T-helper 2 cell treated with Interferon-gamma antibody and Interleukin-4, amounts not matched to agents 5 μg/mL and 100 μg/mL, for 36 hours (primary cell): ENCODE measurements around the gene HLA-DMB.

ENCODE experiments used
- DNase-seq: peaks from one replicate; pipeline ENCODE4 v3.0.0; 2021; ENCODE audit warnings: low spot score
- H3K27ac Mint-ChIP-seq: one replicate; pipeline ENCODE4 v1.8.0; 2021; ENCODE audit warnings: mild to moderate bottlenecking, mixed read lengths
- H3K27me3 Mint-ChIP-seq: one replicate; pipeline ENCODE4 v1.8.0; 2021; ENCODE audit warnings: low read depth, mixed read lengths
- H3K36me3 Mint-ChIP-seq: one replicate; pipeline ENCODE4 v1.8.0; 2021; ENCODE audit warnings: low read depth, mixed read lengths
- H3K4me1 Mint-ChIP-seq: one replicate; pipeline ENCODE4 v1.8.0; 2021; ENCODE audit warnings: low read depth, mixed read lengths
- H3K4me3 Mint-ChIP-seq: one replicate; pipeline ENCODE4 v1.8.0; 2022; ENCODE audit warnings: mild to moderate bottlenecking, moderate library complexity, mixed read lengths
- H3K9me3 Mint-ChIP-seq: one replicate; pipeline ENCODE4 v1.8.0; 2021; ENCODE audit warnings: mixed read lengths

Gene HLA-DMB

DNA sequence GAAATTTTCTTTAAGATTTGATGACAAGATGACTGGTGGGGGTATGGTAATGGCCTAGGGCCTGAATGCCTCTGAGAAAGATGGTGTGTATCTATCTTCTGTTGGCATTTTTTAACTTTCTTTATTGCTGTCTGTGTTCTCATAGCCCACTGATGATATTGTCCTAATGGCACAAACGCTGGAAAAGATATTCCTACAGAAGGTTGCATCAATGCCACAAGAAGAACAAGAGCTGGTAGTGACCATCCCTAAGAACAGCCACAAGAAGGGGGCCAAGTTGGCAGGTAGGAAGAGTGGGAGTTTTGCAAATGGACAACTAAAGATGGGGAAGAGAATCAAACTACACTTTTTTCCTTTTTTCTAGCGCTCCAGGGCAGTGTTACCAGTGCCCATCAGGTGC, 35.1 kb upstream of the HLA-DMB start:
- H3K27me3 Mint-ChIP-seq = no peaks in the 10 kb centered on the region
- H3K4me3 Mint-ChIP-seq = peak overlapping the region; percentile 93
- H3K4me1 Mint-ChIP-seq = peaks cover 32% of the 10 kb centered on the region
- peaks cover 96% of the 10 kb centered on the region for H3K36me3 Mint-ChIP-seq
- DNase-seq = no peak
- peak overlapping the region; percentile 10 for H3K27ac Mint-ChIP-seq
- H3K9me3 Mint-ChIP-seq = no peaks in the 10 kb centered on the region

DNA sequence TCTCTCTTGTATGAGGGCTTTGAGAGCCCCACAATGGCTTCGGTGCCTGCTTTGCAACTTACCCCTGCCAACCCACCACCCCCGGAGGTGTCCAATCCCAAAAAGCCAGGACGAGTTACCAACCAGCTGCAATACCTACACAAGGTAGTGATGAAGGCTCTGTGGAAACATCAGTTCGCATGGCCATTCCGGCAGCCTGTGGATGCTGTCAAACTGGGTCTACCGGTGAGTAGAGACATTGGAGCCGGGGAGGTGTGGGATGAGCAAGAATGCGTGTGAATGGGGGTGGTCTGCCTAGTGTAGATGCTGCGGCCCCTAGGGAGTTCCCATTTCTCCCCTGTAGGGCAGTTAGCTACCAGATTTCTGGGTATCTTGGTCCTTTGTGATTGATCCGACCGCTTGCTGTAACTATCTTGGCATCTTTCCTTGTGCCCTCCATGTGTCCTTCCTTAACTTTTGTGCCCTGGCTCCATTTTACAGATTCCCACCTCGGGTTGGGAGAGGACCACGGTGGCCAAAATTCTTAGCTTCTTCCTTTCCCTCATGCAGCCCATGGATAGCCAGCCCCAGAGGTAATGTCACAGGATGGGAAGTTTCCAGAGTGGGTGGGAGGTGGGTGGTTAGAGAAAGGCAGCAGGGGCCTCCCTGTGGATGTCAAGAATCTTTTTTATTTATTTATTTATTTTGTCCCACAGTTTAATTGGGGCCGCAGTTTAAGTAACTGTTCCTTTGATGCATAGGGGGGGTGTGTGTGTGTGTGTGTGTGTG, 33.9 kb upstream of the HLA-DMB start:
- H3K36me3 Mint-ChIP-seq = peaks cover 94% of the 10 kb centered on the region
- peaks cover 30% of the 10 kb centered on the region for H3K4me1 Mint-ChIP-seq
- no peaks in the 10 kb centered on the region for H3K9me3 Mint-ChIP-seq
- DNase-seq = no peak
- H3K27me3 Mint-ChIP-seq = no peaks in the 10 kb centered on the region
- H3K4me3 Mint-ChIP-seq = peak overlapping the region; percentile 93
- peak overlapping the region; percentile 4 for H3K27ac Mint-ChIP-seq

DNA sequence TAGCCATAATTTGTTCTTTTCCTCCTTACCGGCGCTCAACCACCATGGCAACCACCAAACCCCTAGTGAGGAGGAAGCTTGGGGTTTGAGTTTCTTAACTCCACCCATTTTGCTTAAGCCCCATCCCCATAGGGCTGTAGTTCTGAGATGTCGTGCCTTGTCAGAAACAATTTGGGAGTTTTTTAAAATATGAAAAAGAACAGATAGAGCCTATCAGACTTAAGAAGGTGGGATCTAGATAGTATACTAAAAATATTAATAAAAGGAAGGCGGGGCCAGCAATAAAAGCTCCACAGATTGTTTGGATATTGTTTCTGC, 33.1 kb upstream of the HLA-DMB start:
- peak overlapping the region; percentile 93 for H3K4me3 Mint-ChIP-seq
- H3K27me3 Mint-ChIP-seq = no peaks in the 10 kb centered on the region
- no peak for DNase-seq
- peaks cover 29% of the 10 kb centered on the region for H3K4me1 Mint-ChIP-seq
- H3K27ac Mint-ChIP-seq = peak overlapping the region; percentile 99
- H3K9me3 Mint-ChIP-seq = no peaks in the 10 kb centered on the region
- peaks cover 90% of the 10 kb centered on the region for H3K36me3 Mint-ChIP-seq

DNA sequence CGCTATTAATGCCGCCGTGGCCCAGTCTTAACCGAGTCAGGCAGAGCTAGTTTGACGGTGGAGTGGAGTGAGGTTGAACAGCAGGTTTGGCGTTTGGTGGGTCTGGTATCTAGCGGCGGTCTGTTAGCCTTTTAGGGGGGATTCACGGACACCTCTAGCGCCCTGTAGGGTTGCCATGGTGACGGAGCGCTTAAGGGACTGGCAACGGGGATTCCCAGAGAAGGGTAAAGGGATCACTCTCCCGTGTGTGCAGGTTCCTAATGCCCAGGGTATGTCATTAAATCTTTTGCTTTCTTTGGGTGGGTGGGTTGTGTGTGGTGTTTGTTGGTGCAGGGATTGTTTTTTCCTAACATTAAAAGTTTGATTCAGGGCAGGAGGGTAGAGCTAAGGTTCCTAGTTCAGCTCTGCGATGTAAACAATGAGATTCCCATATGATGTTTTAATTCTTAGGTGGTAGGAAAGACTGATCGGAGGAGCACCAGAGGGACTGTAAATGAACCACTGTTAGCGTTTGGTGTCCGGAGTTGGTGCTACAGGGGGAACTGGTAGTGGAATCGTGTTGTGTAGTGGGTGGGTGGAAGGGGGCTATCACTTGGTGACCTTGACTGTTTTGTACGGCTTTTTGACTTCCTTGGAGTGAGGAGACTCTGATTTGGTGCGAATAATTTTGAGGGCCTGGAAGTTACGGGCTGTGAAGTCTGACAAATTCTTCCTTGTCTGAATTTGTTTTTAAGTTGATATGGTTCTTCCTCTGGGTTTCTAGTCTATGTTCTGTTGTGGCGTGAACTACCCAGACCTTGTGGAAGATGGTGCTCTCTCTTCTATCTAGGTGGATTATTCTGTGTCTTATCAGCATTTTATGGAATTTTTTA, 32.6 kb upstream of the HLA-DMB start:
- no peaks in the 10 kb centered on the region for H3K27me3 Mint-ChIP-seq
- peak overlapping the region; percentile 93 for H3K4me3 Mint-ChIP-seq
- H3K27ac Mint-ChIP-seq = peak overlapping the region; percentile 99
- peak; percentile 47 for DNase-seq
- H3K4me1 Mint-ChIP-seq = peaks cover 29% of the 10 kb centered on the region
- no peaks in the 10 kb centered on the region for H3K9me3 Mint-ChIP-seq
- peaks cover 84% of the 10 kb centered on the region for H3K36me3 Mint-ChIP-seq

DNA sequence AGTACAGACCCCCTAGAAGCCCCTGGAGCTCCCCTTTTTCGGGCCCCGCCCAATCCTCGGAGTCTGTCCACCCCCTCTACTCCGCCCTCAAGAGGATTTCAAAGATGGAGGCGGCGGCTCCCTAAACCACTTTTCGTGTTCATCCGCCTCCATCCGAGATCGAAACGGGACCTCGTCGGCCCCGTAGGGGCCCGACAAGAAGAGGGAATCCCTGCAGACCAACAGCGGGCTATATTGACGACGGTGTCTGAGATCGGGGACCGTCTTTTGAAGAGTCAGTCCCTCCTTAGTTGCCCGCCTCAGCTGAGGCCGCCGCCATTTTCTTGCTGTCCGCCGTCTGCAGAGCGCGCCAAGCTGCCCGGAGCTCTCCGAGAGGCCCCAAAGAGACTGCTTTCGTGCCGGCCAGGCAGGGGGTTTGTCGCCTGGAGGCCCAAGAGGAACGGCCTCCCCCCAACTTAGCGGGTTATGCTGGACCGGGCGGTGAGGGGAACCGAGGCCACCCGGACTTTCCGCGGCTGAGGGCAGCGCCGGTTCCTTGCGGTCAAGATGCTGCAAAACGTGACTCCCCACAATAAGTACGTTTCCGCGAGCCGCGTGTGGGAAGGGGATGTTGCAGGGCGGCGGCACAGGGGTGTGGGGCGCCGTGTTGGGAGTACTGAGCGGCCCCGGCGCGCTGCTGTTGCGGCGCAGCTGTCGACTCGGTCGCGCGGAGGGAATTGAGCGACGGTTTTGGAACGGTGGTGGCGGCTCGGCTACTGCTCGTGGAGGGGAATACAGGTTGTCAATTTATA, 31.7 kb upstream of the HLA-DMB start:
- H3K36me3 Mint-ChIP-seq = peaks cover 76% of the 10 kb centered on the region
- peaks cover 26% of the 10 kb centered on the region for H3K4me1 Mint-ChIP-seq
- H3K9me3 Mint-ChIP-seq = no peaks in the 10 kb centered on the region
- peak; percentile 62 for DNase-seq
- H3K27me3 Mint-ChIP-seq = no peaks in the 10 kb centered on the region
- H3K4me3 Mint-ChIP-seq = peak overlapping the region; percentile 93
- peak overlapping the region; percentile 99 for H3K27ac Mint-ChIP-seq

DNA sequence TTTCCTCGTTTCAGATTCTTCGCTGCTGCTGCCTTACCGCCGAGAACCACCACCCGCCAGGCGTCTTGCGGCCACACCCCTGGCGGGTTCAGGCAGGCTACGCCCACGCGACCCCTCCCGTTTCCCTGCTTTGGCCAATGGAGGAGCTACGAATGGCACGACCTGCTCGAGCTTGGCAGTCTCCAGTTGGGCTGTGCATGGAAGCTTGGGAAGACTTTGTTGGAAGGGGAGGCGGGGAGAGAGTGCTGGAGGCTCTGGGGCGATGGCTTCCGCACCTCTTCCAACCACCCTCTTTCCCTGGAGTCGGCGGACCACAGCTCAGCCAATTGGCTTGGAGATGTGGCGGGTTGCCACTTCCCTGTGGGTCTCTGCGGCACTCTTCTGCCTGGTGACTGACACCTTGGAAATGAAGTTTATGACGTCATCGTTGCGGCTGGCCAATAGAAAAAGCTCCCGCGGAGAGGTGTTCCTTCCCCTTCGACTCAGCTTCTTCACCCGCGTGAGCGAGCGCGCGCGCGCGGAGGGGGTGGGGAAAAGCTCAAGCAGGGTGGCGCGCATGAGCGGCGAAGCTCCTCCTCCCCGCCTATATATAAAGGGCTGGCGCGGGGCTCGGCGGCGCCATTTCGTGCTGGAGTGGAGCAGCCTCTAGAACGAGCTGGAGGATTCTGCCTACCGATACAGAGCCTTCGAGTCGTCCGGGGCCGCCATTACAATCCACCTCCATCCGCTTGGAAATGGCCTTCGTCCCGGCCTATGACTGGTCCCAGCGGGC, 30.9 kb upstream of the HLA-DMB start:
- Mint-ChIP-seq H3K27ac (peak overlapping the region; percentile 99), H3K4me1 (peaks cover 26% of the 10 kb centered on the region), H3K9me3 (no peaks in the 10 kb centered on the region), H3K4me3 (peak overlapping the region; percentile 93), H3K27me3 (no peaks in the 10 kb centered on the region), H3K36me3 (peaks cover 68% of the 10 kb centered on the region)
- peak; percentile 99 for DNase-seq

DNA sequence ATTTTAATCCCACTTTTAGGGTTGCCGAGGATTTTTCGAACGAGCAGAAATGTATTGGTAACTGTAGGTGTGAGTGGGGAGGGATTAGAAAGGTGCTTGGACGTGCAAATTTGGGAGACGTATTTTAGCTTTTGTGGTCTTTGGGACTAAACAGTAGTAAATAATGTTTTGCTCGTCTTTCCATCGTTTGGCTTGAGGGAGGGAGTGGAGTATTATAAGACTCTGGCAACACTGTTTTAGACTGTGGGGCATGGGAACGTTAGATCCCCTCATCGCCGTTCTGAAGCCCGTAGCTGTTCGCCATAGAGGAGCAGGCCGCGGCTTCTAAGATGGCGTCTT, 30.4 kb upstream of the HLA-DMB start:
- no peak for DNase-seq
- H3K4me1 Mint-ChIP-seq = peaks cover 23% of the 10 kb centered on the region
- H3K36me3 Mint-ChIP-seq = peaks cover 62% of the 10 kb centered on the region
- H3K4me3 Mint-ChIP-seq = peak overlapping the region; percentile 93
- H3K27ac Mint-ChIP-seq = peak overlapping the region; percentile 99
- H3K27me3 Mint-ChIP-seq = no peaks in the 10 kb centered on the region
- H3K9me3 Mint-ChIP-seq = no peaks in the 10 kb centered on the region

DNA sequence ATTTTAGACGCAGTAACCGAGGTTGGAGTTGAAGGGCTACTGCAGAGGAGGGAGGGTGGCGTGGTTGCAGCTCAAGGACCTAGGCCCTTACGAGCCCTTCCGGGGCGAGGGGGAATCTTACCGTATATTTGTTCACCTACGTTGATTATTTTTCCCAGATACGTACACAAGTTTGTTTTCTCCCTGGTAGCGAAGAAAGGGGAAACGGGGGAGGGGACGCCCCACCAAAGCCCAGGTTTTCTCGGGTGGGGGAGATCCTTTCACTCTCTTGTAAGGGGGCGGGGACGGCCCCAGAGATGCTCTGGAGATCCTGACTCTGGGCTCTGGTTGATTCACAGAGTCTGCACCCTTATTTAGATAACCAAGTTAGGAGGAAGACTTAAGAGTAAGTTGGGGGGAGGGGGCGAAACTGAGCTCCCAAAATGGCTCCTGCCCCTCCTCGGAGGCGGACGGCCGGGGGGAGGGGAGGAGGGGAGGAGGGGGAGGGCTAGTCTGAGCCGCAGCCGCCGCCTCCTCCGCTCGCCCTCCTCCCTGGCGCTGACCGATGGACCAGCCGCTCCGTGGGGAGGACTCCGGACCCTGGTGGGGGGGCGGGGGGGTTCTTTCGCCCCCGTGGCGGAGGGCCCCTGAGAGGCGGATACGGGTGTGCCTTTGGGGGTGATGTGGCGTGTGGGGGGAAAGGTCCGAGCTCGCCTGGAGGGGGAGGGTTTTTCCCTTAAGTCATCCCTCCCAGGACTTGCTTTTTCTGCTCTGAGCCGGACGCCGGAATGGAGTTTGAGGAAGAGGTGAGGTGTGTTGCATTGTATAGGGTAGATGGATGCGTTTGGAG, 29.8 kb upstream of the HLA-DMB start:
- no peaks in the 10 kb centered on the region for H3K27me3 Mint-ChIP-seq
- no peaks in the 10 kb centered on the region for H3K9me3 Mint-ChIP-seq
- H3K36me3 Mint-ChIP-seq = peaks cover 58% of the 10 kb centered on the region
- DNase-seq = peak; percentile 82
- peaks cover 21% of the 10 kb centered on the region for H3K4me1 Mint-ChIP-seq
- H3K4me3 Mint-ChIP-seq = peak overlapping the region; percentile 93
- H3K27ac Mint-ChIP-seq = peak overlapping the region; percentile 99

DNA sequence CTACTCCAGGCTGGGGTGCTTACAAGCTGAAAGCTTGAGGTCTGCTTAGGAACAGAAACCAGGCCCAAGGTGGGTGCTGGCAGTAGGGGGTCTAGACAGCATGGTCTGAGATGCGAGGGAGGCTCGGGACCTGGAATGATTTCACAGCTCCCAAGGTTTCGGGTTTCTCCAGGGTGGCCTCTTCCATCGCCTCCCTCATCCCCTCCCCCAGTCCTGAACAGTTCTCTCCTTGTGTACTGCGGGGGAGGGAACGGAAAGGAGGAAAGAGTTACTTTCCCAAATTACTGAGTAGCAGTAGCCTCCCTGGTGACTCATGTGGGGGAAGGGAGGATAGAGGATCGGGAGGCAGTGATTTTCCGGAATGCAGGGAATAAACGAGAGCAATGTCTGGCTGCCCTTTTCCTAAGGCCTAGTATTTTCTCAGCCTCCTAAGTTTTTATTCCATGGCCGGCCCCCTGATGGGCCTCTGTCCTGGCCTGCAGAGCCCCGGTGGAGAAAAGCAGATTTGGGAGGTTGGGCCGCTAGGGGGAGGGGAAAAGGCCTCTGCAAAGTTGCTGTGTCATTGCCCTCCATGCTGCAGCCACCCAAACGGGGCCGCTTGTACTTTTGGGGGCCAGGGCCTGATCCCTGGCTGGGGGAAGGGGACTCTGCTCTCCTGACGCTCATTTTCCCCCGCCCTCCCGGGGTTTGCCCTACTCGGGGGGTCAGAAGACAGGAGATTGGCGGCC, 29.0 kb upstream of the HLA-DMB start:
- Mint-ChIP-seq H3K27ac (peak overlapping the region; percentile 99), H3K36me3 (peaks cover 52% of the 10 kb centered on the region), H3K27me3 (no peaks in the 10 kb centered on the region), H3K4me1 (peaks cover 18% of the 10 kb centered on the region), H3K9me3 (no peaks in the 10 kb centered on the region), H3K4me3 (peak overlapping the region; percentile 93)
- peak; percentile 77 for DNase-seq

DNA sequence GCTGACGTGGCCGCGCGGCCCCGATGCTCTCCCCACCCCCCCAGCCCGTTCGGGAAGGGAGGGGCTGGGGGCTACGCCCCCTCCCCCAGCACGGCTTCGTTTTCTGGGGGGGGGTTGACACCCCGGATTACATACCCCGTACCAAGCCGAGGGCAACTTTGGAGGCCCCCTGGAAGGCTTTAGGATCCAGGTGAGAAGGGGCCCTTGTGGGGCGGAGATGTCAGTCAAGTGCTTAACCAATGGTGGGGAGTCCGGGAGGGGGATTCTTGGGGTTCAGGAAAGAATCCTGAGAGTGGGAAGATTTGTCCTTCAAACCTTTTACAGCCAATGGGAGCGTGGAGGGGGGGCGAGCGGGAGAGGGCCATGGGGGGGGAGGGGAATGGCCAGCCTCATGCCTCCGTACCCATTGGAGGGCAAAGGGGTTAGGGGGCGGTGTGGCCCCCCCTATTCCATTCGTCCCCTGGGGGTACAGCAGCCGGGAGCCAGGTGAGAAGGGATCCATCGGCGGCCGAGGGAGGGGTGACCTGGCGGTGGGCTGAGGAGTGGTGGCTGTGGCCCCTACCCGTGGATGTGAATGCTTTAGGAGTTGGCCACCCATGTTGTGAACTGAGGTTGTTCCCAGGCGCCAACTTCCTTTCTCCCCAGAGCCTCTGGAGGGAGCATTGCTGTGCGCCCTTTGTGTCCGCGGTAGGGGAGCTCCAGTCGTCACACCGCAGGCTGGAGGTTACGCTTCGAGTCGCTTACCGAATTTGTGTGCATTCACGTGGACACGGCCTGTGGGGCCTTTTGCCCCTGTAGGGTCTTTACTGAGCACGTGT, 28.2 kb upstream of the HLA-DMB start:
- Mint-ChIP-seq H3K4me1 (peaks cover 20% of the 10 kb centered on the region), H3K9me3 (no peaks in the 10 kb centered on the region), H3K36me3 (peaks cover 44% of the 10 kb centered on the region), H3K4me3 (peak overlapping the region; percentile 93), H3K27me3 (no peaks in the 10 kb centered on the region), H3K27ac (peak overlapping the region; percentile 99)
- peak; percentile 64 for DNase-seq

DNA sequence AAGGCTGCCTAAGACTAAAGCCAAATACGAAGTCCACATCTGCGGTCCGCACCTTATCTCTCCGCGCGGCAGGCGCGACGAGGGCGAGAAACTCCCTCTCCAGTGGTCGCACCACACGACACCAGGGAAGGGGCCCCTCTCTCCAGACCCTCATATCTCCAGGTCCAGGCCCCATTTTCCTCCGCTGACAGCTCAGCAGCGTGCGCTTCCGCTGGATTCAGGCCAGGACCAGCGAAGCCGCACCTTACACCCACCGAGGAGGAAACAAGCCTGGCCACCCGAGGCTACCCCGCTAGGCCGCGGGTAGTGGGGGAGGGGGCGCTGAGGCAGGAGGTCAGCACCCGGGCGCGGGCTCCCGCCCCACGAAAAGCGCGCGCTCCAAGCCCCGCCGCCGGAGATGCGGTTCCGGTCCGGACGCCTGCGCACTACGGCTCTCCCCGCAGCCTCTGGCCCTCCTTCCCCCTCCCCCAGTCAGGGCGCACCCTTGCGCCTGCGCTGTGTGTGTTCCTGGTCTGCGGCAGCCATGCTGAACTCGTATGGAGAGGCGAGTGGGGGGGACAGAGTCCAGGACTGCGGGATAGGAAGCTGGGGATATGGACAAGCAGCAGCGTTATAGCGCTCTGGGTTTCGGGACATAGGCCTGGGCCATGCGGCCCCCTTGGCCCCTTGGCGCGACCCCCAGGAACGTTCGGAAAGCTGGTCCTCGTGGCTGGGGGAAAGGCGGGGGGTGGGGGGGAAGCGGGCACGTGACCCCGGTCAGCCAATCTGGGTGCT, 27.5 kb upstream of the HLA-DMB start, which contains the start of gene BRD2:
Gene BRD2, plus strand, starts transcription at position 502 of the 774 bp plus-strand sequence. CDS start 4,305 bp downstream, outside the sequence.
- Mint-ChIP-seq H3K4me1 (peaks cover 23% of the 10 kb centered on the region), H3K27me3 (no peaks in the 10 kb centered on the region), H3K4me3 (peak within 1 kb of the TSS; percentile 93), H3K27ac (peak within 1 kb of the TSS; percentile 99), H3K36me3 (peaks cover 36% of the 10 kb centered on the region), H3K9me3 (no peaks in the 10 kb centered on the region)
- peak; percentile 97 for DNase-seq
